Measurements from ENCODE around the gene AMBRA1.

DNA sequence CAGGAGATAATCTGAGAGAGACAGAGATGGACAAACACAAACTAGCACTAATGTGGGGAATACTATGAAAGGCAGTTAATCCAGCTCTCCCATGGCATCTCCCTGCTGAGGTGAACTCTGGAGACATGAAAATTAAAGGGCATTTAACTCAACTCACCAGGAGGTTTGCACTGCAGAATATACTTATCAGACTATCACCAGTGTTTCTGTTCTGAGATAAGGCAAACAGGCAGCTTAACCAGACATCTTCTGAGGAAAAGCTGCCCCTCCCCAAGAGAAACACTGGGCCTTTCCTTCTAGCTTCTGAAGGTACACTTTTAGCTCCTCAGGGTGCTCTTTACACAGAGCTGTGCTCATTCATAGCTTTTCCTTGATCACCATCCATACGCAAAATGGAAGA lies 85.5 kb downstream of the AMBRA1 start:
- no peak for TF ChIP-seq POLR2A (IDR thresholded peaks at IDR 0.05)
- TF ChIP-seq, protein P1, sequence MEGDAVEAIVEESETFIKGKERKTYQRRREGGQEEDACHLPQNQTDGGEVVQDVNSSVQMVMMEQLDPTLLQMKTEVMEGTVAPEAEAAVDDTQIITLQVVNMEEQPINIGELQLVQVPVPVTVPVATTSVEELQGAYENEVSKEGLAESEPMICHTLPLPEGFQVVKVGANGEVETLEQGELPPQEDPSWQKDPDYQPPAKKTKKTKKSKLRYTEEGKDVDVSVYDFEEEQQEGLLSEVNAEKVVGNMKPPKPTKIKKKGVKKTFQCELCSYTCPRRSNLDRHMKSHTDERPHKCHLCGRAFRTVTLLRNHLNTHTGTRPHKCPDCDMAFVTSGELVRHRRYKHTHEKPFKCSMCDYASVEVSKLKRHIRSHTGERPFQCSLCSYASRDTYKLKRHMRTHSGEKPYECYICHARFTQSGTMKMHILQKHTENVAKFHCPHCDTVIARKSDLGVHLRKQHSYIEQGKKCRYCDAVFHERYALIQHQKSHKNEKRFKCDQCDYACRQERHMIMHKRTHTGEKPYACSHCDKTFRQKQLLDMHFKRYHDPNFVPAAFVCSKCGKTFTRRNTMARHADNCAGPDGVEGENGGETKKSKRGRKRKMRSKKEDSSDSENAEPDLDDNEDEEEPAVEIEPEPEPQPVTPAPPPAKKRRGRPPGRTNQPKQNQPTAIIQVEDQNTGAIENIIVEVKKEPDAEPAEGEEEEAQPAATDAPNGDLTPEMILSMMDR (IDR thresholded peaks at IDR 0.05): no peak
